Fibroblast of lung (primary cell): Measurements from ENCODE around the gene SIPA1L3. TPM values are rescaled to one million over a fixed set of nuclear protein-coding genes. Genes with fewer than 3 reads are reported as not detected.

Experiments used
- DNase-seq, 2 donors: peaks; one replicate each; pipeline versions ENCODE4 v3.0.0 to v3.0.0-alpha.2; 2010; ENCODE audit warnings: low read depth in 2 of 2
- H2AFZ ChIP-seq: 2 replicates; pipeline ENCODE4 v1.5.1; 2012; ENCODE audit warnings: low read length, control low read depth, inconsistent platforms
- H3K27ac ChIP-seq: 2 replicates; pipeline ENCODE4 v1.5.1; 2011; ENCODE audit warnings: low read length, control low read depth; ENCODE audit not compliant: insufficient read depth
- H3K27me3 ChIP-seq: 2 replicates; pipeline ENCODE4 v1.5.1; 2011; ENCODE audit warnings: mild to moderate bottlenecking, low read length; ENCODE audit not compliant: control insufficient read depth, insufficient read depth
- H3K36me3 ChIP-seq: 2 replicates; pipeline ENCODE4 v1.5.1; 2011; ENCODE audit warnings: low read length; ENCODE audit not compliant: control insufficient read depth, insufficient read depth
- H3K4me1 ChIP-seq: 2 replicates; pipeline ENCODE4 v1.5.1; 2011; ENCODE audit warnings: low read length; ENCODE audit not compliant: control insufficient read depth, insufficient read depth; ENCODE audit errors: extremely low read depth
- H3K4me2 ChIP-seq: 2 replicates; pipeline ENCODE4 v1.5.1; 2011; ENCODE audit warnings: low read length, control low read depth; ENCODE audit not compliant: insufficient read depth; ENCODE audit errors: extremely low read depth
- H3K4me3 ChIP-seq, 4 experiments: fragments of 200-600 bp in 1 of 4; sonication (generic) in 1 of 4; replicated peaks in 1 of 4; 2 replicates each; pipeline ENCODE4 v1.5.1; 2011 to 2016; ENCODE audit warnings: low read length in 4 of 4, low read depth in 3 of 4, mild to moderate bottlenecking in 3 of 4, control low read depth in 2 of 4, inconsistent platforms in 1 of 4, mixed read lengths in 1 of 4; ENCODE audit not compliant: insufficient read depth in 1 of 4; ENCODE audit errors: control extremely low read depth in 1 of 4
- H3K79me2 ChIP-seq: 2 replicates; pipeline ENCODE4 v1.5.1; 2012; ENCODE audit warnings: mild to moderate bottlenecking, low read length, inconsistent platforms; ENCODE audit not compliant: control insufficient read depth, insufficient read depth
- H3K9ac ChIP-seq: 2 replicates; pipeline ENCODE4 v1.5.1; 2011; ENCODE audit warnings: mild to moderate bottlenecking, low read length, control low read depth; ENCODE audit not compliant: insufficient read depth
- H3K9me3 ChIP-seq: 2 replicates; pipeline ENCODE4 v1.5.1; 2012; ENCODE audit warnings: low read depth, low read length; ENCODE audit not compliant: control insufficient read depth, insufficient read depth
- H4K20me1 ChIP-seq: 2 replicates; pipeline ENCODE4 v1.5.1; 2011; ENCODE audit warnings: low read length; ENCODE audit not compliant: control insufficient read depth, insufficient read depth; ENCODE audit errors: extremely low read depth
- CTCF ChIP-seq, 2 donors: IDR thresholded peaks in 1 of 2; conservative IDR thresholded peaks in 1 of 2; 1 replicate in 1 of 2; 2 replicates in 1 of 2; pipeline ENCODE4 v1.5.1; 2011 to 2012; ENCODE audit warnings: low read length in 2 of 2, control low read depth in 1 of 2, inconsistent platforms in 1 of 2, low read depth in 1 of 2, mild to moderate bottlenecking in 1 of 2
- EZH2 ChIP-seq: IDR thresholded peaks from 2 replicates; pipeline ENCODE4 v1.5.1; 2012; ENCODE audit warnings: low read length, control low read depth, mild to moderate bottlenecking; ENCODE audit errors: missing control alignments
- polyA plus RNA-seq, 2 donors: library from polyadenylated mRNA; depleted of rRNA in 1 of 2; stranded (reverse) in 1 of 2; unstranded in 1 of 2; fragments of >200 nt; gene quantifications; 2 replicates each; pipeline ENCODE4 v1.2.1, GENCODE V29; 2011 to 2012; ENCODE audit warnings: missing spikeins in 1 of 2
- total RNA-seq: library from RNA; depleted of rRNA; stranded (reverse); fragments of >200 nt; gene quantifications from 2 replicates; pipeline ENCODE4 v1.2.1, GENCODE V29; 2014

SIPA1L3 gene
- total and polyA plus RNA-seq, 2 donors (not counting 1 experiment from before 2014, with no cell fraction given), result 3.7 to 10.1 TPM

- no peak for TF ChIP-seq EZH2
- no peak for TF ChIP-seq CTCF (conservative IDR thresholded peaks at IDR 0.05 in 1 of 2, IDR thresholded peaks at IDR 0.05 in 1 of 2; ENCODE audit: low read depth in 1 of 2, low read length in 2 of 2)
- H3K4me3 ChIP-seq, result no peak overlapping the region
- H3K27ac ChIP-seq, result no peak overlapping the region
- no peaks in the 10 kb centered on the region for H4K20me1 ChIP-seq
- peaks cover 29% of the 10 kb centered on the region for H3K79me2 ChIP-seq
- no peak overlapping the region for H3K9ac ChIP-seq
- no peaks in the 10 kb centered on the region for H3K27me3 ChIP-seq
- H3K36me3 ChIP-seq, result no peaks in the 10 kb centered on the region
- no peak overlapping the region for H3K4me2 ChIP-seq
- no peak for DNase-seq
- no peaks in the 10 kb centered on the region for H3K9me3 ChIP-seq
- no peak overlapping the region for H2AFZ ChIP-seq
- peaks cover under 1% of the 10 kb centered on the region for H3K4me1 ChIP-seq
Measured at GRCh38 chr19:37926711-37927110, 19.7 kb downstream of the SIPA1L3 start.

GRCh38 chr19:37928527-37929286 lies 21.7 kb downstream of the SIPA1L3 start:
- no peaks in the 10 kb centered on the region for H3K9me3 ChIP-seq
- H3K27ac ChIP-seq, result no peak overlapping the region
- peaks cover 3% of the 10 kb centered on the region for H3K4me1 ChIP-seq
- TF ChIP-seq EZH2, result no peak
- TF ChIP-seq CTCF (conservative IDR thresholded peaks at IDR 0.05 in 1 of 2, IDR thresholded peaks at IDR 0.05 in 1 of 2; ENCODE audit: low read depth in 1 of 2, low read length in 2 of 2), result no peak
- H3K79me2 ChIP-seq, result peaks cover 31% of the 10 kb centered on the region
- H2AFZ ChIP-seq, result no peak overlapping the region
- H3K36me3 ChIP-seq, result no peaks in the 10 kb centered on the region
- DNase-seq, result no peak
- H3K27me3 ChIP-seq, result no peaks in the 10 kb centered on the region
- H3K4me3 ChIP-seq, result no peak overlapping the region
- no peak overlapping the region for H3K4me2 ChIP-seq
- H4K20me1 ChIP-seq, result no peaks in the 10 kb centered on the region
- no peak overlapping the region for H3K9ac ChIP-seq

GRCh38 chr19:37929355-37929923 lies 22.4 kb downstream of the SIPA1L3 start:
- H3K4me2 ChIP-seq, result no peak overlapping the region
- TF ChIP-seq CTCF (conservative IDR thresholded peaks at IDR 0.05 in 1 of 2, IDR thresholded peaks at IDR 0.05 in 1 of 2; ENCODE audit: low read depth in 1 of 2, low read length in 2 of 2) (no peak), EZH2 (no peak)
- H3K27me3 ChIP-seq, result no peaks in the 10 kb centered on the region
- no peak overlapping the region for H3K9ac ChIP-seq
- peaks cover 32% of the 10 kb centered on the region for H3K79me2 ChIP-seq
- no peaks in the 10 kb centered on the region for H3K9me3 ChIP-seq
- H3K4me1 ChIP-seq, result peaks cover 3% of the 10 kb centered on the region
- H2AFZ ChIP-seq, result no peak overlapping the region
- DNase-seq, result no peak
- H3K27ac ChIP-seq, result no peak overlapping the region
- H3K4me3 ChIP-seq, result no peak overlapping the region
- H4K20me1 ChIP-seq, result no peaks in the 10 kb centered on the region
- no peaks in the 10 kb centered on the region for H3K36me3 ChIP-seq
